Hematopoietic multipotent progenitor cell treated with erythropoietin and hydrocortisone succinate and interleukin-3 and kit ligand, for 4 days (in vitro differentiated cells): ENCODE measurements around the gene PDZRN3.
A peak's percentile ranks its signal among the peaks of the same experiment; 100 is the strongest.

ENCODE experiments used
- DNase-seq: peaks from one replicate; pipeline ENCODE4 v3.0.0-alpha.2; 2015

PDZRN3 gene

DNA sequence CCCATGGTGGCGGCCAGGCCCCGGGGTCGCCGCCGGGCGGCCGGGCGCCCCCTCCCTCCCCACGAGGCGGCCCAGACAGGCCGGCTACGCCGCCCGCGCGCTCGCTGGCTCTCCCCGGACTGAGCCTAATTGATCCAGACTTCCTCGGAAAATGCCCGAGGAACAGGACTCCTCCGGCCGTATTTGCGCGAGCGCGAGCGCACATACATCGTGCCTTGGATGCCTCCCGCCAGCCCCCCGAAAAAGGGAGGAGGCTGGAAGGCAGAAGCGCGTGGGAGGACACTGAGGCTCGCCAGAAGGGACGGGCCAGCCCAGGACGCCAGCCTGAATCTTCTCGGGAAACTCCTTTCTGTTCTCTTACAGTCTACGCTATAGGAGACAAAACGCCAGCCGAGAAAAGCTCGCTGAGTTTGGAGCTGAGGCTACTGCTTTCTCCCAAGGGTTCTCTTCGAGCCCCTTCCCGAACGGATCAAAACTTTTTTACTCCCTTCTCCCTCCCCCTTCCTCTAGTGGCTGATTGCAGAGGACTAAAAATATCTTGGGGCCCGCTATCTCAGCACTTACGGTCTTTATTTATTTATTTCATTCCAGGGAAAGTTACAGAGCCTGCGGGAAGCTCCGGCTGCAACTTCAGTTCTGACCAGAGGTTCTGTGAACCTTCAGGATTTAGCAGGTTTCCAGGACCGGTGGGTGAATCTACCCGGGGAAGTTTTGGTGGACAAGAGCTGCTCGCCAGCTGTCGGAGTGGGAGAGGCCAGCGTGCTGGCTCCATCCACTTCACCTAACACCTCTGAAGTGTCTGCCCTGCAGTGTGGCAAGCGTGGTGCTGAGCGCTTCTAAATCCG, at the start of gene PDZRN3:
TSS of gene PDZRN3 (minus strand) at position 121 of the 845 bp plus-strand sequence.
- DNase-seq = no peak

- no peak for DNase-seq
These were observed 49.5 kb upstream of the PDZRN3 start for GRCh38 chr3:73674280-73674679.

GRCh38 chr3:73669260-73669659, 44.5 kb upstream of the PDZRN3 start:
- no peak for DNase-seq

DNA sequence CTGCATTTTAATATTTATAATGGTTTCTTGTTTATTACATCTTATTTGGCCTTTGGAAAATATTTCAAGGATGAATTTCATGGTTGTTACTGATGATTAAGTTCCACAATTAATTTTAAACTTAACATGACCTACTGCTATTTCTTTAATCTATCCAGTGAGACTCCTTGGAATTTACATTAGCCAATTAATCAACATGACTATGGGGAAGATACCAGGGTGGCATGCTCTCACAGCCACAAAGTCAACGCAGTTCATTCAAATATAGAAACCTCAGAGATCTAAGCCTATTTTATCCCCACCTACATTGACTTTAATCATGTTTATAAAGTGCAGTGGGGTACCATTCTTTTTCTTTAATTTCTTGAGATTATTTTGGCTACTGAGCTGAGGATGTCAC, 43.6 kb upstream of the PDZRN3 start:
- no peak for DNase-seq

- DNase-seq = no peak
These were observed 43.1 kb upstream of the PDZRN3 start for GRCh38 chr3:73667889-73668288.

- DNase-seq = no peak
These were observed 40.5 kb upstream of the PDZRN3 start for GRCh38 chr3:73665286-73665685.

DNA sequence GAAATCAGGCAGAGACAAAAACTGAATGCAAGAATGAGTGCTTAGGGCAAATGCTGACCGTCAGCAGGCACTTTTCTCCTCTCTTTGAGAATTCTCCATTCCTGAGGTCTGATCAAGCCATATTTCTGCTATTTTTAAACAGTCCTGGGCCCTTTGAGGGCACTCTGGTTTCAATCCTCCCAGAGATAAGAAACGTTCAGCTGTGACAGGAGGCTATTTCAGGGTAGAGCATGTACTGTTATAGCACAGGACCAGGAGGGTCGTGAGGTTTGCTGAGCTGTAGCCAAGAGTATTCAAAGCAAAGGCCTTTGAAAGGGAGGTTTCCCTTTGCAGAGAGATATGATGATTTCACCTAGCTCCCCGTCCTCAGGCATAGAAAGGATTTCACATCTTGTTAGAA, 39.6 kb upstream of the PDZRN3 start:
- DNase-seq = no peak

DNA sequence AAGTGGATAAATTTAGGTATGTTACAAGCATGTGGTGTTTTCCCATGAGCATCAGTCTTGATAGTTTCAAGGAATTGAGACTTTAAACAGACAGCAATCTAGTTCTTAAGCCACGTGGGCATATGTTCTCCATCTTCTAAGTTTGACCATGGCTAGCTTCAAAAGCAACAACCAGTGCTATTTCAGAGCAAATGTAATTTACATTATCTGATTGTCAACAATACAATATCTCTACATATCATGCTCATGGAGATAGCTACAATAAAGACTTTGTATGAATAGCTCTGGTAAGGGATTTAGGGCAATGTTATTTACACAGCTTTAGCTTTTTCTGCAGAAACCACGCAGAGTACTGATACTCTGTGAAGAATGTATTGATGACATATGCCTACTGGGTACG, 38.8 kb upstream of the PDZRN3 start:
- DNase-seq = no peak

DNA sequence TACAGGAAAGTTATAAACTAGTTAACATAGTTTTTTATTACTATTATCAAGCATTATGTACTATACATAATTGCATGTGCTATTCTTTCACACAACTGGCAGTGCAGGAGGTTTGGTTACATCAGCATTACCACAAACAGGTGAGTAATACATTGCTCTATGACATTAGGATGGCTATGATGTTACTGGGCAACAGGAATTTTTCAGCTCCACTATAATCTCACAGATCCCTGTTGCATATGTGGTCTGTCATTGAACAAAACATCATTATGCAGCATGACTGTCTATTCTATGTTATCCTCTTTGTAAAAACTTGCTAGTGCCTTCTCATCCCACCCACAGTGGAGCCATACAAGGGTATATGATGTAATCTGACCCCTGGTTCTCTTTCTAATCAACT, 36.5 kb upstream of the PDZRN3 start:
- DNase-seq = no peak

- no peak for DNase-seq
These were observed 33.5 kb upstream of the PDZRN3 start for GRCh38 chr3:73658227-73658626.

GRCh38 chr3:73657186-73657585, 32.4 kb upstream of the PDZRN3 start:
- DNase-seq = no peak

GRCh38 chr3:73656241-73656890, 31.6 kb upstream of the PDZRN3 start:
- no peak for DNase-seq

GRCh38 chr3:73655197-73655596, 30.5 kb upstream of the PDZRN3 start:
- no peak for DNase-seq

- DNase-seq = no peak
These were observed 29.1 kb upstream of the PDZRN3 start for GRCh38 chr3:73653877-73654276.

DNA sequence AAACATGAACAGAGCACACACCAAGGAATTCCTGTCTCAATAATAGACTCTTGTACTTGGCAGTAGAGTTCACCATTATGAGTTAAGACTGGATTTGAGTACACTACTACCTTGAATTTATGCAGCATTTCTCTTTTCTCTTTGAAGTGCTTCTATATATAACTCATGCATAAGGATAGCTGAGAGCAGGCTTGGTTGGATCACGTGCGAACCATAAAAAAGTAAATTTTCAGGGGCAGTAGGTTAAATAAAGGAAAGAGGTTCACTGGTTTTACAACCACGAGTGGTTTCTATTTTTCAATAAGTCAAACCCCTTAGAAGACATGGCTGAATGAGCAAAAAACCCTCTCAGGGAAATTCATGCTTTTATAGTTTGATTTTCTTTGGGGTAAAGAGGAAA, 28.6 kb upstream of the PDZRN3 start:
- DNase-seq = no peak

- DNase-seq = no peak
These were observed 28.2 kb upstream of the PDZRN3 start for GRCh38 chr3:73652896-73653295.

GRCh38 chr3:73637042-73637441, 12.3 kb upstream of the PDZRN3 start:
- DNase-seq = no peak

DNA sequence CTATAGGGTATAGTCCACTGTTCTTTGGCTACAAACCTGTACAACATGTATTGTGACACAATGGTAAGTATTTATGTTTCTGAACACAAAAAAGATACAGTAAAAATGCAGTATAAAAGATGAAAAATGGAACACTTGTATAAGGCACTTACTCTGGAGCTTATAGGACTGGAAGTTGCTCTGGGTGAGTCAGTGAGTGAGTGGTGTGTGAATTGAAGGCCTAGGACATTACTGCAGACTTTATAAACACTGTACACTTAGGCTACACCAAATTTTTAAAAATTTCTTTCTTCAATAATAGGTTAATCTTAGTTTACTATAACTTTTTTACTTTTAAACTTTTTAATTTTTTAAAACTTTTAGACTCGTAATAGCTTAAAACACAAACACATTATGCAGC, 10.5 kb upstream of the PDZRN3 start:
- DNase-seq = no peak

DNA sequence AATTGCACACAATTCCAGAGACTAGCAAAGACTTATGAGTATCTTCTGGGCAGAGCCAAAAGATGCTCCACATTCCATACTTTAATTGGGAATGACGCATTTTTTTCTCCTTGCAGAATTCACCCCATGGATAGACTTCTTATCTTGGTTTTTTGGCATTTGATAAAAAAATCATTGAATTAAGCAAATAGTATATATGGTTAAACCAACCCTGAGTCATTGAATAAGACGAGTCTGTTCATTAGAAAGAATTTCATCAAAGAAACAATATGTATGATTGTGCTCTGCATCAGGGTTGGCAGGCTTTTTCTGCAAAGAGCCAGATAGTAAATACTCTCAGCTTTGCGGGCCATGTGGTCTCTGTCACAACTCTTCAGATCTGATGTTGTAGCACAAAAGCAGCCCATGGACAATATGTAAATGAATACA, 9.2 kb upstream of the PDZRN3 start:
- DNase-seq = no peak

DNA sequence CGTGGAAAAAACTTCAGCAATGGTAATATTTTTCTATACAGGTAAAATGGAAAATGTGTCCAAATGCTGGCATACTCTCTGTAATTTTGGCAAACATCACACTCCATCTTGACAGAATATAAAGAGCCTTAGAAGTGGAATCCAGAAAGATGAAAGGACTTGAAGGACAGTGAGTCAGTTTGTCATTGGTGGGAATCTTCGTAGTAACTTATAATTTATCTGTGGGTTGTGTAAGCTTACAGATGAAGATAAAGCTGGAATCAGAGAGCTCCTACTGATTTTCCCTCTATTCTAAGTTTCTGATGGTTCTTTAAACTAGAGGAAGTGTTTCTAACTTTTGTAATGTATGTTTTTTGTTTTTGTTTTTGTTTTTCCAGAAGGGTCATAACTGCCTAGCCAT, 8.7 kb upstream of the PDZRN3 start:
- DNase-seq = no peak

DNA sequence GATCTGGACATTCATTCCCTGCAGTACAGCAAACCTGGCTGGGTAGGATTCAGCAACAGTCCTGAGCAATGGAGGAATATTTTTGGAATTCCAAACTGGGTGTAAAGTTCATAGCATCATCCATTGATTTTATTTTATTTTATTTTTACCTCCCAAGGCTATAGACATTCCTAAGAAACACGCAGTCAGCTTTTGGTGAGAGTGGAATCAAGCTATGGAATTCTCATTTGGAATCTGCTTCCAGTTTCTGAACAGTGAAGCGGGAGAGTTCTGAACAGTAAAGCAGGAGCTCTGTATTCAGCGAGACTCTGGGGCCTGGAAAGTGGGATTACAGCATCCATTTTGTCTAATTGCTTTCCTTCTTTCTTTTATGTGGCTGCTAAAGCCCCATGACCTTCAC, 1.4 kb upstream of the PDZRN3 start:
- no peak for DNase-seq

- peak; percentile 10 for DNase-seq
These were observed 522 bp downstream of the PDZRN3 start for GRCh38 chr3:73624017-73624820.

DNA sequence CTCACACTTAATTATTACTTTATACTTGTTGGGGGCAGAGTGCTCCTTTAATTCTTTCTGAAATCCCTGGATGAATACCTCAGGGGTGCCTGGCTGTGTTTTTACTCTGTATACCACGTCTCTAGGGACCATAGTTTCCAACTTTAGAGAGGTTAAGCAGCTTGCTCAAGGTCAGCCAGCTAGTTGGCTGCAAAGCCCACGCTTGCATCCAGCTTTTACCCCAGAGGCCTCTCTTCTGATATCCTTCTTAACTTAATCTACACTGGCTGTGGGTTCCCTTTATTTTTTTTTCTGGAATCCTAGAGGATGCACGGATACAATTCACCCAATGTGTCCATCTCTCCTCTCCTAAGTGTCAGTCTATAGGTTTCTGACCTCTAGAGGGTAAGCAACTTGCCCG, 1.4 kb downstream of the PDZRN3 start:
- no peak for DNase-seq
